Stimulated activated CD4-positive, alpha-beta T cell treated with anti-CD3 and anti-CD28 coated beads, Interleukin-4, amount 100 ng/mL, for 4 hours (primary cell): ENCODE data around the gene LPCAT3.

Experiments
- DNase-seq, 2 experiments: peaks; one replicate each; pipeline ENCODE4 v3.0.0-alpha.2; 2020

The LPCAT3 gene

GRCh38 chr12:6962285-6963015 lies 55.8 kb downstream of the LPCAT3 start:
- peak in 1 of 2 experiments; percentile 24 for DNase-seq

GRCh38 chr12:6961695-6962284 lies 56.5 kb downstream of the LPCAT3 start:
- DNase-seq = peak in 1 of 2 experiments; percentile 62

- peak; percentile 94 to 99 for DNase-seq
Measured at GRCh38 chr12:6961278-6961694, 57.0 kb downstream of the LPCAT3 start.

GRCh38 chr12:6960593-6961277 lies 57.5 kb downstream of the LPCAT3 start:
- no peak for DNase-seq

- DNase-seq = no peak
Measured at GRCh38 chr12:6959805-6960592, 58.3 kb downstream of the LPCAT3 start.

- peak in 1 of 2 experiments; percentile 72 for DNase-seq
Measured at GRCh38 chr12:6959058-6959804, 59.0 kb downstream of the LPCAT3 start.

GRCh38 chr12:6958609-6959057 lies 59.6 kb downstream of the LPCAT3 start:
- DNase-seq = no peak

- peak in 1 of 2 experiments; percentile 32 for DNase-seq
Measured at GRCh38 chr12:6957741-6958608, 60.3 kb downstream of the LPCAT3 start.

- DNase-seq = no peak
Measured at GRCh38 chr12:6957151-6957701, 61.0 kb downstream of the LPCAT3 start.

- DNase-seq = peak in 1 of 2 experiments; percentile 30
Measured at GRCh38 chr12:6956021-6956727, 62.1 kb downstream of the LPCAT3 start.

GRCh38 chr12:6955108-6956020 lies 62.9 kb downstream of the LPCAT3 start:
- DNase-seq = no peak

- DNase-seq = no peak
Measured at GRCh38 chr12:6954316-6955107, 63.8 kb downstream of the LPCAT3 start.

- peak; percentile 68 to 92 for DNase-seq
Measured at GRCh38 chr12:6953442-6954315, 64.6 kb downstream of the LPCAT3 start.

GRCh38 chr12:6952863-6953441 lies 65.3 kb downstream of the LPCAT3 start:
- DNase-seq = no peak

- DNase-seq = no peak
Measured at GRCh38 chr12:6952121-6952862, 66.0 kb downstream of the LPCAT3 start.

- no peak for DNase-seq
Measured at GRCh38 chr12:6951551-6952120, 66.6 kb downstream of the LPCAT3 start.
